SK-N-SH treated with all-trans-retinoic acid at 6 μM for 48 hours (cell line): Measurements from ENCODE around the gene FBXO47.

ENCODE experiments used
- CSDC2 ChIP-seq: fragments of 250-450 bp; sonication (Bioruptor Pico); IDR thresholded peaks from 2 replicates; pipeline ENCODE4 v1.5.0; 2020; ENCODE audit warnings: mild to moderate bottlenecking, moderate library complexity
- ESRRG ChIP-seq: fragments of 250-450 bp; sonication (Bioruptor Pico); IDR thresholded peaks from 2 replicates; pipeline ENCODE4 v1.6.1; 2021; ENCODE audit warnings: mild to moderate bottlenecking
- OSR1 ChIP-seq: fragments of 250-450 bp; sonication (Bioruptor Pico); IDR thresholded peaks from 2 replicates; pipeline ENCODE4 v1.8.0; 2022; ENCODE audit warnings: moderate library complexity, mild to moderate bottlenecking, inconsistent platforms
- PATZ1 ChIP-seq: fragments of 250-450 bp; sonication (Bioruptor Pico); IDR thresholded peaks from 2 replicates; pipeline ENCODE4 v1.8.0; 2020; ENCODE audit warnings: mild to moderate bottlenecking, moderate library complexity, borderline replicate concordance
- RARB ChIP-seq: fragments of 250-450 bp; sonication (Bioruptor Pico); IDR thresholded peaks from 2 replicates; pipeline ENCODE4 v1.8.0; 2021; ENCODE audit warnings: mild to moderate bottlenecking, moderate library complexity
- SNAI2 ChIP-seq: fragments of 250-450 bp; sonication (Bioruptor Pico); IDR thresholded peaks from 2 replicates; pipeline ENCODE4 v1.5.0; 2020; ENCODE audit warnings: mild to moderate bottlenecking, moderate library complexity
- TOX ChIP-seq: fragments of 250-450 bp; sonication (Bioruptor Pico); IDR thresholded peaks from 2 replicates; pipeline ENCODE4 v1.8.0; 2021; ENCODE audit warnings: mild to moderate bottlenecking, moderate library complexity, borderline replicate concordance
- ZFP3 ChIP-seq: fragments of 250-450 bp; sonication (Bioruptor Pico); IDR thresholded peaks from 2 replicates; pipeline ENCODE4 v1.5.0; 2020; ENCODE audit warnings: mild to moderate bottlenecking, moderate library complexity
- ZFP30 ChIP-seq: fragments of 450-650 bp; formaldehyde crosslinking; IDR thresholded peaks from 2 replicates; pipeline ENCODE4 v1.5.0; 2022; ENCODE audit warnings: mild to moderate bottlenecking, moderate library complexity
- TF ChIP-seq, protein P1 (sequence below): fragments of 250-450 bp; sonication (Bioruptor Pico); IDR thresholded peaks from 2 replicates; pipeline ENCODE4 v1.5.1; 2020; ENCODE audit warnings: low read depth, mild to moderate bottlenecking, moderate library complexity
- TF ChIP-seq, protein P2 (sequence below): fragments of 250-450 bp; sonication (Bioruptor Pico); IDR thresholded peaks from 2 replicates; pipeline ENCODE4 v1.8.0; 2021; ENCODE audit warnings: low read depth, mild to moderate bottlenecking, moderate library complexity, borderline replicate concordance

- TF ChIP-seq, protein P1, sequence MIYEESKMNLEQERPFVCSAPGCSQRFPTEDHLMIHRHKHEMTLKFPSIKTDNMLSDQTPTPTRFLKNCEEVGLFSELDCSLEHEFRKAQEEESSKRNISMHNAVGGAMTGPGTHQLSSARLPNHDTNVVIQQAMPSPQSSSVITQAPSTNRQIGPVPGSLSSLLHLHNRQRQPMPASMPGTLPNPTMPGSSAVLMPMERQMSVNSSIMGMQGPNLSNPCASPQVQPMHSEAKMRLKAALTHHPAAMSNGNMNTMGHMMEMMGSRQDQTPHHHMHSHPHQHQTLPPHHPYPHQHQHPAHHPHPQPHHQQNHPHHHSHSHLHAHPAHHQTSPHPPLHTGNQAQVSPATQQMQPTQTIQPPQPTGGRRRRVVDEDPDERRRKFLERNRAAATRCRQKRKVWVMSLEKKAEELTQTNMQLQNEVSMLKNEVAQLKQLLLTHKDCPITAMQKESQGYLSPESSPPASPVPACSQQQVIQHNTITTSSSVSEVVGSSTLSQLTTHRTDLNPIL, result no peak
- TF ChIP-seq ESRRG (no peak), SNAI2 (CRISPR knock-in tag) (no peak), ZFP30 (CRISPR knock-in tag) (no peak), TOX (CRISPR knock-in tag) (no peak), ZFP3 (CRISPR knock-in tag) (no peak), CSDC2 (no peak), RARB (no peak), PATZ1 (CRISPR knock-in tag) (no peak), OSR1 (CRISPR knock-in tag) (no peak)
- TF ChIP-seq, protein P2, sequence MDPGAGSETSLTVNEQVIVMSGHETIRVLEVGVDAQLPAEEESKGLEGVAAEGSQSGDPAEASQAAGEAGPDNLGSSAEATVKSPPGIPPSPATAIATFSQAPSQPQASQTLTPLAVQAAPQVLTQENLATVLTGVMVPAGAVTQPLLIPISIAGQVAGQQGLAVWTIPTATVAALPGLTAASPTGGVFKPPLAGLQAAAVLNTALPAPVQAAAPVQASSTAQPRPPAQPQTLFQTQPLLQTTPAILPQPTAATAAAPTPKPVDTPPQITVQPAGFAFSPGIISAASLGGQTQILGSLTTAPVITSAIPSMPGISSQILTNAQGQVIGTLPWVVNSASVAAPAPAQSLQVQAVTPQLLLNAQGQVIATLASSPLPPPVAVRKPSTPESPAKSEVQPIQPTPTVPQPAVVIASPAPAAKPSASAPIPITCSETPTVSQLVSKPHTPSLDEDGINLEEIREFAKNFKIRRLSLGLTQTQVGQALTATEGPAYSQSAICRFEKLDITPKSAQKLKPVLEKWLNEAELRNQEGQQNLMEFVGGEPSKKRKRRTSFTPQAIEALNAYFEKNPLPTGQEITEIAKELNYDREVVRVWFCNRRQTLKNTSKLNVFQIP (CRISPR knock-in tag), result no peak
Observed at GRCh38 chr17:38892083-38892482, 75.1 kb downstream of the FBXO47 start.
